Measurements from ENCODE around the gene IL11RA. TPM values are rescaled to one million over a fixed set of nuclear protein-coding genes. Genes with fewer than 3 reads are reported as not detected.
A peak's percentile ranks its signal among the peaks of the same experiment; 100 is the strongest.

IL11RA gene
- total and polyA plus RNA-seq, 5 donors from 2014 or later: 7.3 to 228 (median 10.9) TPM

- Histone ChIP-seq H3K4me3 (ENCODE audit: low read depth, low read length) (no peak overlapping the region), H3K27me3 (ENCODE audit: control insufficient read depth, insufficient read depth, low read length) (no peaks in the 10 kb centered on the region), H3K9me3 (ENCODE audit: control insufficient read depth in 2 of 2, low read length in 2 of 2) (no peaks in the 10 kb centered on the region), H3K27ac (ENCODE audit: insufficient read depth, low read length, poor library complexity, severe bottlenecking) (no peak overlapping the region), H3K4me1 (ENCODE audit: control insufficient read depth, insufficient read depth, low read length, poor library complexity, severe bottlenecking) (no peaks in the 10 kb centered on the region), H3K36me3 (ENCODE audit: control insufficient read depth, insufficient read depth, low read length) (no peaks in the 10 kb centered on the region)
- Mint-ChIP-seq H3K9me3 (no peaks in the 10 kb centered on the region), H3K27ac (no peak overlapping the region), H3K27me3 (no peaks in the 10 kb centered on the region), H3K36me3 (peaks cover 4% of the 10 kb centered on the region), H3K4me1 (no peaks in the 10 kb centered on the region), H3K4me3 (no peak overlapping the region)
- ATAC-seq (ENCODE audit: low read depth in 2 of 2) (no peak), DNase-seq (no peak)
Observed at GRCh38 chr9:34685591-34685990, 33.6 kb downstream of the IL11RA start.

GRCh38 chr9:34686231-34686630 is 34.2 kb downstream of the IL11RA start:
- no peak overlapping the region for H3K27ac Mint-ChIP-seq
- no peak for DNase-seq
- Histone ChIP-seq H3K27me3 (ENCODE audit: control insufficient read depth, insufficient read depth, low read length) (no peaks in the 10 kb centered on the region), H3K36me3 (ENCODE audit: control insufficient read depth, insufficient read depth, low read length) (no peaks in the 10 kb centered on the region), H3K4me1 (ENCODE audit: control insufficient read depth, insufficient read depth, low read length, poor library complexity, severe bottlenecking) (no peaks in the 10 kb centered on the region), H3K9me3 (ENCODE audit: control insufficient read depth in 2 of 2, low read length in 2 of 2) (no peaks in the 10 kb centered on the region), H3K4me3 (ENCODE audit: low read depth, low read length) (no peak overlapping the region), H3K27ac (ENCODE audit: insufficient read depth, low read length, poor library complexity, severe bottlenecking) (no peak overlapping the region)
- ATAC-seq (ENCODE audit: low read depth in 2 of 2): no peak
- H3K36me3 Mint-ChIP-seq: peaks cover 4% of the 10 kb centered on the region
- H3K4me1 Mint-ChIP-seq: no peaks in the 10 kb centered on the region
- H3K4me3 Mint-ChIP-seq: no peak overlapping the region
- H3K9me3 Mint-ChIP-seq: no peaks in the 10 kb centered on the region
- H3K27me3 Mint-ChIP-seq: no peaks in the 10 kb centered on the region

- no peak for ATAC-seq (ENCODE audit: low read depth in 2 of 2)
- H3K4me1 ChIP-seq (ENCODE audit: control insufficient read depth, insufficient read depth, low read length, poor library complexity, severe bottlenecking): no peaks in the 10 kb centered on the region
- Mint-ChIP-seq H3K4me3 (peak overlapping the region in 1 of 4 donors; percentile 30), H3K36me3 (peaks cover 4% of the 10 kb centered on the region), H3K27ac (peak overlapping the region in 1 of 3 donors; percentile 49), H3K9me3 (no peaks in the 10 kb centered on the region), H3K27me3 (no peaks in the 10 kb centered on the region), H3K4me1 (no peaks in the 10 kb centered on the region)
- H3K27me3 ChIP-seq (ENCODE audit: control insufficient read depth, insufficient read depth, low read length): no peaks in the 10 kb centered on the region
- no peak overlapping the region for H3K4me3 ChIP-seq (ENCODE audit: low read depth, low read length)
- H3K36me3 ChIP-seq (ENCODE audit: control insufficient read depth, insufficient read depth, low read length): no peaks in the 10 kb centered on the region
- H3K27ac ChIP-seq (ENCODE audit: insufficient read depth, low read length, poor library complexity, severe bottlenecking): no peak overlapping the region
- no peaks in the 10 kb centered on the region for H3K9me3 ChIP-seq (ENCODE audit: control insufficient read depth in 2 of 2, low read length in 2 of 2)
- DNase-seq: no peak
Observed at GRCh38 chr9:34686732-34687131, 34.7 kb downstream of the IL11RA start.

GRCh38 chr9:34687276-34688030 is 35.5 kb downstream of the IL11RA start:
- Mint-ChIP-seq H3K36me3 (peaks cover 4% of the 10 kb centered on the region), H3K27me3 (no peaks in the 10 kb centered on the region), H3K4me3 (no peak overlapping the region), H3K9me3 (no peaks in the 10 kb centered on the region), H3K4me1 (no peaks in the 10 kb centered on the region), H3K27ac (no peak overlapping the region)
- H3K36me3 ChIP-seq (ENCODE audit: control insufficient read depth, insufficient read depth, low read length): no peaks in the 10 kb centered on the region
- no peak overlapping the region for H3K27ac ChIP-seq (ENCODE audit: insufficient read depth, low read length, poor library complexity, severe bottlenecking)
- DNase-seq (no peak), ATAC-seq (ENCODE audit: low read depth in 2 of 2) (no peak)
- H3K4me3 ChIP-seq (ENCODE audit: low read depth, low read length): no peak overlapping the region
- no peaks in the 10 kb centered on the region for H3K9me3 ChIP-seq (ENCODE audit: control insufficient read depth in 2 of 2, low read length in 2 of 2)
- no peaks in the 10 kb centered on the region for H3K4me1 ChIP-seq (ENCODE audit: control insufficient read depth, insufficient read depth, low read length, poor library complexity, severe bottlenecking)
- H3K27me3 ChIP-seq (ENCODE audit: control insufficient read depth, insufficient read depth, low read length): no peaks in the 10 kb centered on the region

- H3K36me3 ChIP-seq (ENCODE audit: control insufficient read depth, insufficient read depth, low read length): no peaks in the 10 kb centered on the region
- H3K4me1 ChIP-seq (ENCODE audit: control insufficient read depth, insufficient read depth, low read length, poor library complexity, severe bottlenecking): no peaks in the 10 kb centered on the region
- no peak overlapping the region for H3K27ac ChIP-seq (ENCODE audit: insufficient read depth, low read length, poor library complexity, severe bottlenecking)
- ATAC-seq (ENCODE audit: low read depth in 2 of 2) (no peak), DNase-seq (no peak)
- Mint-ChIP-seq H3K4me3 (no peak overlapping the region), H3K4me1 (no peaks in the 10 kb centered on the region), H3K27ac (peak overlapping the region in 1 of 3 donors; percentile 20), H3K27me3 (no peaks in the 10 kb centered on the region), H3K9me3 (no peaks in the 10 kb centered on the region), H3K36me3 (peaks cover 4% of the 10 kb centered on the region)
- no peaks in the 10 kb centered on the region for H3K27me3 ChIP-seq (ENCODE audit: control insufficient read depth, insufficient read depth, low read length)
- H3K4me3 ChIP-seq (ENCODE audit: low read depth, low read length): no peak overlapping the region
- no peaks in the 10 kb centered on the region for H3K9me3 ChIP-seq (ENCODE audit: control insufficient read depth in 2 of 2, low read length in 2 of 2)
Observed at GRCh38 chr9:34688329-34689115, 36.5 kb downstream of the IL11RA start.

- Mint-ChIP-seq H3K27me3 (no peaks in the 10 kb centered on the region), H3K36me3 (peaks cover 4% of the 10 kb centered on the region), H3K27ac (no peak overlapping the region), H3K4me3 (no peak overlapping the region), H3K4me1 (no peaks in the 10 kb centered on the region), H3K9me3 (no peaks in the 10 kb centered on the region)
- Histone ChIP-seq H3K9me3 (ENCODE audit: control insufficient read depth in 2 of 2, low read length in 2 of 2) (no peaks in the 10 kb centered on the region), H3K4me1 (ENCODE audit: control insufficient read depth, insufficient read depth, low read length, poor library complexity, severe bottlenecking) (no peaks in the 10 kb centered on the region), H3K36me3 (ENCODE audit: control insufficient read depth, insufficient read depth, low read length) (no peaks in the 10 kb centered on the region), H3K4me3 (ENCODE audit: low read depth, low read length) (no peak overlapping the region), H3K27me3 (ENCODE audit: control insufficient read depth, insufficient read depth, low read length) (no peaks in the 10 kb centered on the region), H3K27ac (ENCODE audit: insufficient read depth, low read length, poor library complexity, severe bottlenecking) (no peak overlapping the region)
- ATAC-seq (ENCODE audit: low read depth in 2 of 2): no peak
- DNase-seq: no peak
Observed at GRCh38 chr9:34689116-34689470, 37.1 kb downstream of the IL11RA start.

- no peaks in the 10 kb centered on the region for H3K4me1 Mint-ChIP-seq
- Histone ChIP-seq H3K4me3 (ENCODE audit: low read depth, low read length) (no peak overlapping the region), H3K4me1 (ENCODE audit: control insufficient read depth, insufficient read depth, low read length, poor library complexity, severe bottlenecking) (no peaks in the 10 kb centered on the region), H3K9me3 (ENCODE audit: control insufficient read depth in 2 of 2, low read length in 2 of 2) (no peaks in the 10 kb centered on the region), H3K36me3 (ENCODE audit: control insufficient read depth, insufficient read depth, low read length) (no peaks in the 10 kb centered on the region), H3K27me3 (ENCODE audit: control insufficient read depth, insufficient read depth, low read length) (no peaks in the 10 kb centered on the region), H3K27ac (ENCODE audit: insufficient read depth, low read length, poor library complexity, severe bottlenecking) (no peak overlapping the region)
- ATAC-seq (ENCODE audit: low read depth in 2 of 2) (no peak), DNase-seq (no peak)
- H3K27me3 Mint-ChIP-seq: no peaks in the 10 kb centered on the region
- no peak overlapping the region for H3K4me3 Mint-ChIP-seq
- no peak overlapping the region for H3K27ac Mint-ChIP-seq
- H3K36me3 Mint-ChIP-seq: peaks cover 4% of the 10 kb centered on the region
- no peaks in the 10 kb centered on the region for H3K9me3 Mint-ChIP-seq
Observed at GRCh38 chr9:34689512-34689911, 37.5 kb downstream of the IL11RA start.
